Measurements from ENCODE around the gene DGUOK.

DGUOK gene

GRCh38 chr2:73890301-73891092, 36.2 kb upstream of the DGUOK start:
- WGBS = 69% methylated on average over 9 of the region's 9 CpGs
- H2BK120ac ChIP-seq (ENCODE audit: low read depth, low read length) = no peak overlapping the region
- no peak overlapping the region for H2AFZ ChIP-seq (ENCODE audit: low read depth, low read length)
- no peak overlapping the region for H3K14ac ChIP-seq (ENCODE audit: low read length in 2 of 2)
- no peak for DNase-seq
- no peak overlapping the region for H3K23ac ChIP-seq (ENCODE audit: low read length in 2 of 2)
- H3K18ac ChIP-seq (ENCODE audit: low read depth in 1 of 2, low read length in 2 of 2) = no peak overlapping the region
- no peaks in the 10 kb centered on the region for H3K9me3 ChIP-seq (ENCODE audit: control insufficient read depth, low read length)
- no peak overlapping the region for H2BK15ac ChIP-seq (ENCODE audit: low read depth, poor library complexity, severe bottlenecking)
- no peak overlapping the region for H2BK5ac ChIP-seq (ENCODE audit: low read depth, low read length, poor library complexity, severe bottlenecking)
- no peak overlapping the region for H2BK12ac ChIP-seq (ENCODE audit: low read length in 2 of 2)
- peak overlapping the region; percentile 27 for H2AK5ac ChIP-seq (ENCODE audit: low read length, severe bottlenecking)
- H3K4me1 ChIP-seq (ENCODE audit: control insufficient read depth, insufficient read depth, low read depth, low read length) = peaks cover 30% of the 10 kb centered on the region
- no peak overlapping the region for H3K4ac ChIP-seq (ENCODE audit: low read depth in 1 of 2, low read length in 2 of 2)
- no peaks in the 10 kb centered on the region for H3K36me3 ChIP-seq (ENCODE audit: control insufficient read depth in 1 of 2, insufficient read depth in 2 of 2, low read depth in 1 of 2, low read length in 2 of 2)
- H3K4me2 ChIP-seq (ENCODE audit: low read length, poor library complexity, severe bottlenecking) = no peak overlapping the region
- H4K8ac ChIP-seq (ENCODE audit: low read length) = no peak overlapping the region
- H3K27ac ChIP-seq (ENCODE audit: low read length, poor library complexity, severe bottlenecking) = no peak overlapping the region
- H3K27me3 ChIP-seq (ENCODE audit: control insufficient read depth in 1 of 2, insufficient read depth in 1 of 2, low read length in 2 of 2) = peaks cover 0 to 96% of the 10 kb centered on the region in 2 experiments
- peaks cover 10% of the 10 kb centered on the region for H3K79me1 ChIP-seq (replicated peaks; ENCODE audit: low read length, poor library complexity, severe bottlenecking)
- no peak overlapping the region for H3K9ac ChIP-seq (ENCODE audit: low read length)
- H4K91ac ChIP-seq (ENCODE audit: low read length) = no peak overlapping the region
- no peak overlapping the region for H3K4me3 ChIP-seq (ENCODE audit: insufficient read depth in 1 of 2, low read depth in 1 of 2, low read length in 2 of 2)

- Histone ChIP-seq H3K4me3 (ENCODE audit: insufficient read depth in 1 of 2, low read depth in 1 of 2, low read length in 2 of 2) (no peak overlapping the region), H3K36me3 (ENCODE audit: control insufficient read depth in 1 of 2, insufficient read depth in 2 of 2, low read depth in 1 of 2, low read length in 2 of 2) (no peaks in the 10 kb centered on the region), H2AK5ac (ENCODE audit: low read length, severe bottlenecking) (peak overlapping the region; percentile 10), H4K91ac (ENCODE audit: low read length) (no peak overlapping the region), H3K9ac (ENCODE audit: low read length) (no peak overlapping the region), H3K14ac (ENCODE audit: low read length in 2 of 2) (no peak overlapping the region), H3K18ac (ENCODE audit: low read depth in 1 of 2, low read length in 2 of 2) (no peak overlapping the region), H3K4ac (ENCODE audit: low read depth in 1 of 2, low read length in 2 of 2) (no peak overlapping the region), H4K8ac (ENCODE audit: low read length) (no peak overlapping the region), H2BK5ac (ENCODE audit: low read depth, low read length, poor library complexity, severe bottlenecking) (no peak overlapping the region), H3K27me3 (ENCODE audit: control insufficient read depth in 1 of 2, insufficient read depth in 1 of 2, low read length in 2 of 2) (peaks cover 0 to 90% of the 10 kb centered on the region in 2 experiments), H3K9me3 (ENCODE audit: control insufficient read depth, low read length) (no peaks in the 10 kb centered on the region), H2BK12ac (ENCODE audit: low read length in 2 of 2) (no peak overlapping the region), H2BK15ac (ENCODE audit: low read depth, poor library complexity, severe bottlenecking) (no peak overlapping the region), H3K23ac (ENCODE audit: low read length in 2 of 2) (no peak overlapping the region), H3K4me1 (ENCODE audit: control insufficient read depth, insufficient read depth, low read depth, low read length) (peaks cover 30% of the 10 kb centered on the region), H2AFZ (ENCODE audit: low read depth, low read length) (no peak overlapping the region), H3K4me2 (ENCODE audit: low read length, poor library complexity, severe bottlenecking) (no peak overlapping the region), H3K79me1 (replicated peaks; ENCODE audit: low read length, poor library complexity, severe bottlenecking) (peaks cover 10% of the 10 kb centered on the region), H2BK120ac (ENCODE audit: low read depth, low read length) (no peak overlapping the region), H3K27ac (ENCODE audit: low read length, poor library complexity, severe bottlenecking) (no peak overlapping the region)
- 83% methylated on average over 5 of the region's 5 CpGs for WGBS
- DNase-seq = no peak
These were observed 35.3 kb upstream of the DGUOK start for GRCh38 chr2:73891276-73891901.

DNA sequence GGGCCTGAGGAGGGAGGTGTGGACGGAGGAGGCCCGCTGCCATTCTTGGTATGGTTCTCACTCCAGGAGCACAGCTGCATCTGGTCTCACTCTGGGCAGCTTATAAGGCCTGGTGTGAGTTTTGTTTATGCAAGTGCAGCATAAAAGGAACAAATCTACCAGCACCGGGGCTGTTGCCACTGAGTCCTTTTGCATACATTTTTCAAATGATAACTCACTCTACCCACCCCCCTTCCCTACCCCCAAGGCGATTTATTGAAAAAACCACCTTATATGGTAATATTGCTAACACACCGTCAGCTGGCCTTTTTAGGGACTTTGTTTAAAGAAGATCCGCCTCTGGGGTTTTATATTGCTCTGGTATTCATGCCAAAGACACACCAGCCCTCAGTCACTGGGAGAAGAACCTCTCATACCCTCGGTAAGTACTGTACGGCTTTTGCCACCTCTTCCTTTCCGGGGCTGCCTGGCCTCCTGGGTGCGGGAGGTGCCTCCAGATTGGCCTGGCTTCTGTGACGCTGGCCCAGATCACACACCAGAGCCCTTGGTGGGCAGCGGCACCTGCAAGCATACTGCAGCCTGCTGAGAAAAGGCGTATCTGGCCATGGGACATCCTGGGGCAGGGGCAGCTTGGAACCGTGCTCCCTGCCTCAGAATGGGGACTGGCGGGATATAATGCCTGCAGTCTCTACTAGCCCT, 33.9 kb upstream of the DGUOK start, which contains the start of gene ACTG2:
TSS of gene ACTG2 (plus strand) at position 378 of the 699 bp plus-strand sequence. CDS start 8,304 bp downstream, outside the sequence.
- DNase-seq = peak; percentile 40
- Histone ChIP-seq H2BK12ac (ENCODE audit: low read length in 2 of 2) (no peak within 1 kb of the TSS), H3K79me1 (replicated peaks; ENCODE audit: low read length, poor library complexity, severe bottlenecking) (peaks cover 12% of the 10 kb centered on the region), H3K4me2 (ENCODE audit: low read length, poor library complexity, severe bottlenecking) (peak within 1 kb of the TSS; percentile 12), H3K23ac (ENCODE audit: low read length in 2 of 2) (no peak within 1 kb of the TSS), H2AK5ac (ENCODE audit: low read length, severe bottlenecking) (peak within 1 kb of the TSS; percentile 84), H2BK5ac (ENCODE audit: low read depth, low read length, poor library complexity, severe bottlenecking) (no peak within 1 kb of the TSS), H3K4me3 (ENCODE audit: insufficient read depth in 1 of 2, low read depth in 1 of 2, low read length in 2 of 2) (peak within 1 kb of the TSS in 1 of 2 experiments; percentile 34), H3K27me3 (ENCODE audit: control insufficient read depth in 1 of 2, insufficient read depth in 1 of 2, low read length in 2 of 2) (peaks cover 0 to 77% of the 10 kb centered on the region in 2 experiments), H3K36me3 (ENCODE audit: control insufficient read depth in 1 of 2, insufficient read depth in 2 of 2, low read depth in 1 of 2, low read length in 2 of 2) (no peaks in the 10 kb centered on the region), H3K9me3 (ENCODE audit: control insufficient read depth, low read length) (no peaks in the 10 kb centered on the region), H3K18ac (ENCODE audit: low read depth in 1 of 2, low read length in 2 of 2) (peak within 1 kb of the TSS in 1 of 2 experiments; percentile 19), H2AFZ (ENCODE audit: low read depth, low read length) (no peak within 1 kb of the TSS), H3K4ac (ENCODE audit: low read depth in 1 of 2, low read length in 2 of 2) (no peak within 1 kb of the TSS), H2BK15ac (ENCODE audit: low read depth, poor library complexity, severe bottlenecking) (no peak within 1 kb of the TSS), H2BK120ac (ENCODE audit: low read depth, low read length) (no peak within 1 kb of the TSS), H4K8ac (ENCODE audit: low read length) (peak within 1 kb of the TSS; percentile 79), H3K27ac (ENCODE audit: low read length, poor library complexity, severe bottlenecking) (peak within 1 kb of the TSS; percentile 64), H4K91ac (ENCODE audit: low read length) (peak within 1 kb of the TSS; percentile 37), H3K9ac (ENCODE audit: low read length) (no peak within 1 kb of the TSS), H3K4me1 (ENCODE audit: control insufficient read depth, insufficient read depth, low read depth, low read length) (peaks cover 38% of the 10 kb centered on the region), H3K14ac (ENCODE audit: low read length in 2 of 2) (peak within 1 kb of the TSS in 1 of 2 experiments; percentile 59)
- 66% methylated on average over 15 of the region's 15 CpGs for WGBS

All from mesenchymal stem cell (in vitro differentiated cells and primary cell).